ENCODE measurements around the gene DIP2C. TPM values are rescaled to one million over a fixed set of nuclear protein-coding genes. Genes with fewer than 3 reads are reported as not detected.

DIP2C gene
- total RNA-seq, 1 donor from 2014 or later, result 30.8 TPM

DNA sequence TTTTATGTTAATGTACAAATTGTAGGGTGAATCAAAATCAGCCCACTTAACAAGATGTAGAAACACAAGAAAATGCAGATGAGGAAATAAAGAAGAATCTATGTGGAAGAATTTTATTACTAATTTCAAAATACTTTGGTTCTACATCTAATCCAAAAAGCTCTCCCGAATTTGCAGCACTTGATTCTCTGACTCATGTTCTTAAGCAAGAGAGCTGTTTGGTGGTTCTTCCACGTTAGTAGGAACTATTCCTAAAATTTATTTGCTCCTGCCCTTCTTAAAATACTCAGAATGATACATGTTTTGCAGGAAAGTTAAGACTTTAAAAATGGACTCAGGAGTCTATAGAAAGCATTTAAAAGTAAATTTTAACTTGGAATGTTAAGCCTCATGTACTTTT lies 462.5 kb downstream of the DIP2C start:
- H3K27ac ChIP-seq (replicated peaks), result no peak overlapping the region
- H3K4me1 ChIP-seq, result no peaks in the 10 kb centered on the region
- H3K36me3 ChIP-seq, result no peaks in the 10 kb centered on the region
- intact Hi-C loops (cut with micrococcal nuclease), result no loop called here
- no peak for DNase-seq
- no peak overlapping the region for H3K4me3 ChIP-seq
- no peaks in the 10 kb centered on the region for H3K27me3 ChIP-seq (ENCODE audit: low read depth)
- no peaks in the 10 kb centered on the region for H3K9me3 ChIP-seq (replicated peaks)
- TF ChIP-seq, protein P1, sequence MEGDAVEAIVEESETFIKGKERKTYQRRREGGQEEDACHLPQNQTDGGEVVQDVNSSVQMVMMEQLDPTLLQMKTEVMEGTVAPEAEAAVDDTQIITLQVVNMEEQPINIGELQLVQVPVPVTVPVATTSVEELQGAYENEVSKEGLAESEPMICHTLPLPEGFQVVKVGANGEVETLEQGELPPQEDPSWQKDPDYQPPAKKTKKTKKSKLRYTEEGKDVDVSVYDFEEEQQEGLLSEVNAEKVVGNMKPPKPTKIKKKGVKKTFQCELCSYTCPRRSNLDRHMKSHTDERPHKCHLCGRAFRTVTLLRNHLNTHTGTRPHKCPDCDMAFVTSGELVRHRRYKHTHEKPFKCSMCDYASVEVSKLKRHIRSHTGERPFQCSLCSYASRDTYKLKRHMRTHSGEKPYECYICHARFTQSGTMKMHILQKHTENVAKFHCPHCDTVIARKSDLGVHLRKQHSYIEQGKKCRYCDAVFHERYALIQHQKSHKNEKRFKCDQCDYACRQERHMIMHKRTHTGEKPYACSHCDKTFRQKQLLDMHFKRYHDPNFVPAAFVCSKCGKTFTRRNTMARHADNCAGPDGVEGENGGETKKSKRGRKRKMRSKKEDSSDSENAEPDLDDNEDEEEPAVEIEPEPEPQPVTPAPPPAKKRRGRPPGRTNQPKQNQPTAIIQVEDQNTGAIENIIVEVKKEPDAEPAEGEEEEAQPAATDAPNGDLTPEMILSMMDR (IDR thresholded peaks at IDR 0.05; ENCODE audit: borderline replicate concordance), result no peak

DNA sequence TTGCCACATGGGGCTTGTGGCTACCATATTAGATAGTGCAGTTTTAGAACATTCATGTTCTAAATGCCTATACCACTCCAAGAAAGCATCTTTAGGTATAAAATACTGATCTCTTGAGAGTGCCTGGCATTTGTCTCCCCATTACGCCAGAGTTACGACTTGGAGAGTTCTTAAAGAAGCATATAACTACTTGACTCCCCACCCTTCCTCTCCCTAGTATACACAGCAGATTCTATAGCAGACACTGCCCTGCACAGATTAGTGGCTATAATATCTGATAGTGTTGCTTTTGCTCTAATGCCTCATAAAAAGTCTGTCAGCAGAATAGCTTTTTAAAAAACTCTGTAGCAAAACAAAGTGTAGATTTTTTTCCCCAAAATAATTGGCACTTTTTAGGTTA lies 463.4 kb downstream of the DIP2C start:
- TF ChIP-seq, protein P1 (IDR thresholded peaks at IDR 0.05; ENCODE audit: borderline replicate concordance), result no peak
- intact Hi-C loops (cut with micrococcal nuclease), result no loop called here
- Histone ChIP-seq H3K4me1 (no peaks in the 10 kb centered on the region), H3K9me3 (replicated peaks) (no peaks in the 10 kb centered on the region), H3K4me3 (no peak overlapping the region), H3K36me3 (no peaks in the 10 kb centered on the region), H3K27me3 (ENCODE audit: low read depth) (no peaks in the 10 kb centered on the region), H3K27ac (replicated peaks) (no peak overlapping the region)
- no peak for DNase-seq

GRCh38 chr10:224571-224970 lies 464.9 kb downstream of the DIP2C start:
- Histone ChIP-seq H3K27me3 (ENCODE audit: low read depth) (no peaks in the 10 kb centered on the region), H3K4me1 (peaks cover 9% of the 10 kb centered on the region), H3K4me3 (no peak overlapping the region), H3K27ac (replicated peaks) (no peak overlapping the region), H3K9me3 (replicated peaks) (no peaks in the 10 kb centered on the region), H3K36me3 (no peaks in the 10 kb centered on the region)
- no peak for DNase-seq
- TF ChIP-seq, protein P1 (IDR thresholded peaks at IDR 0.05; ENCODE audit: borderline replicate concordance), result no peak
- intact Hi-C loops (cut with micrococcal nuclease), result no loop called here

Small RNA genes within 50 kb of the gene (microRNA-seq; reads per million reads assigned to microRNA genes)
- gene MIR5699, result 10.6 reads per million, percentile 27 among the genes with 10 or more reads in this experiment

Other genes with a start within 250 kb of the DIP2C start
- gene LARP4B, start 242.0 kb upstream of the DIP2C start, total RNA-seq, result 64.2 TPM